Bronchial epithelial cell (primary cell): ENCODE data around the gene SYTL2. TPM values are rescaled to one million over a fixed set of nuclear protein-coding genes. Genes with fewer than 3 reads are reported as not detected.

Source experiments
- DNase-seq: peaks from one replicate; pipeline ENCODE4 v3.0.0-alpha.2; 2010; ENCODE audit warnings: low read depth
- FAIRE-seq: peaks from 2 replicates; lab custom pipeline; 2011; peaks lifted over from hg19 to GRCh38; lab: Jason Lieb, UNC
- H3K27me3 ChIP-seq: 2 replicates; pipeline ENCODE4 v1.5.1; 2011; ENCODE audit warnings: low read length; ENCODE audit not compliant: control insufficient read depth, insufficient read depth
- H3K36me3 ChIP-seq: 2 replicates; pipeline ENCODE4 v1.5.1; 2011; ENCODE audit warnings: low read length; ENCODE audit not compliant: control insufficient read depth, insufficient read depth
- H3K4me3 ChIP-seq: 2 replicates; pipeline ENCODE4 v1.5.1; 2011; ENCODE audit warnings: mild to moderate bottlenecking, low read depth, low read length, control low read depth
- CTCF ChIP-seq: IDR thresholded peaks from 2 replicates; pipeline ENCODE4 v1.5.1; 2011; ENCODE audit warnings: mild to moderate bottlenecking, moderate library complexity, low read length, control low read depth, inconsistent platforms; ENCODE audit not compliant: insufficient read depth, severe bottlenecking
- total RNA-seq: library from RNA; depleted of rRNA; stranded (reverse); fragments of >200 nt; gene quantifications from 2 replicates; pipeline ENCODE4 v1.2.1, GENCODE V29; 2014

The SYTL2 gene
- total RNA-seq, 1 donor from 2014 or later = 8.2 TPM

- H3K36me3 ChIP-seq = no peaks in the 10 kb centered on the region
- DNase-seq = no peak
- no peak for TF ChIP-seq CTCF
- no peaks in the 10 kb centered on the region for H3K27me3 ChIP-seq
- FAIRE-seq = no peak
- no peak overlapping the region for H3K4me3 ChIP-seq
Observed at GRCh38 chr11:85735876-85736460, 75.0 kb downstream of the SYTL2 start.

- FAIRE-seq = no peak
- no peaks in the 10 kb centered on the region for H3K36me3 ChIP-seq
- TF ChIP-seq CTCF = no peak
- no peak for DNase-seq
- H3K4me3 ChIP-seq = no peak overlapping the region
- H3K27me3 ChIP-seq = no peaks in the 10 kb centered on the region
Observed at GRCh38 chr11:85732965-85733364, 78.0 kb downstream of the SYTL2 start.

GRCh38 chr11:85726381-85726780, 84.6 kb downstream of the SYTL2 start:
- no peaks in the 10 kb centered on the region for H3K27me3 ChIP-seq
- DNase-seq (no peak), FAIRE-seq (no peak)
- no peaks in the 10 kb centered on the region for H3K36me3 ChIP-seq
- TF ChIP-seq CTCF = no peak
- H3K4me3 ChIP-seq = no peak overlapping the region

GRCh38 chr11:85725510-85726258, 85.3 kb downstream of the SYTL2 start:
- Histone ChIP-seq H3K4me3 (no peak overlapping the region), H3K36me3 (no peaks in the 10 kb centered on the region), H3K27me3 (no peaks in the 10 kb centered on the region)
- no peak for TF ChIP-seq CTCF
- no peak for FAIRE-seq
- peak; percentile 93 for DNase-seq

GRCh38 chr11:85724748-85725465, 86.0 kb downstream of the SYTL2 start:
- H3K4me3 ChIP-seq = no peak overlapping the region
- no peak for TF ChIP-seq CTCF
- DNase-seq (no peak), FAIRE-seq (no peak)
- H3K27me3 ChIP-seq = no peaks in the 10 kb centered on the region
- no peaks in the 10 kb centered on the region for H3K36me3 ChIP-seq
